SK-N-SH treated with all-trans-retinoic acid at 6 μM for 48 hours (cell line): Measurements from ENCODE around the gene HDDC3.

ENCODE experiments used
- TCF4 ChIP-seq: fragments of 250-450 bp; sonication (Bioruptor Pico); IDR thresholded peaks from 2 replicates; pipeline ENCODE4 v1.8.0; 2021; ENCODE audit warnings: mild to moderate bottlenecking, moderate library complexity, borderline replicate concordance
- ZFP30 ChIP-seq: fragments of 450-650 bp; formaldehyde crosslinking; IDR thresholded peaks from 2 replicates; pipeline ENCODE4 v1.5.0; 2022; ENCODE audit warnings: mild to moderate bottlenecking, moderate library complexity
- TF ChIP-seq, protein P1 (sequence below): fragments of 250-450 bp; sonication (Bioruptor Pico); IDR thresholded peaks from 2 replicates; pipeline ENCODE4 v1.8.0; 2021; ENCODE audit warnings: low read depth, mild to moderate bottlenecking, moderate library complexity, borderline replicate concordance

DNA sequence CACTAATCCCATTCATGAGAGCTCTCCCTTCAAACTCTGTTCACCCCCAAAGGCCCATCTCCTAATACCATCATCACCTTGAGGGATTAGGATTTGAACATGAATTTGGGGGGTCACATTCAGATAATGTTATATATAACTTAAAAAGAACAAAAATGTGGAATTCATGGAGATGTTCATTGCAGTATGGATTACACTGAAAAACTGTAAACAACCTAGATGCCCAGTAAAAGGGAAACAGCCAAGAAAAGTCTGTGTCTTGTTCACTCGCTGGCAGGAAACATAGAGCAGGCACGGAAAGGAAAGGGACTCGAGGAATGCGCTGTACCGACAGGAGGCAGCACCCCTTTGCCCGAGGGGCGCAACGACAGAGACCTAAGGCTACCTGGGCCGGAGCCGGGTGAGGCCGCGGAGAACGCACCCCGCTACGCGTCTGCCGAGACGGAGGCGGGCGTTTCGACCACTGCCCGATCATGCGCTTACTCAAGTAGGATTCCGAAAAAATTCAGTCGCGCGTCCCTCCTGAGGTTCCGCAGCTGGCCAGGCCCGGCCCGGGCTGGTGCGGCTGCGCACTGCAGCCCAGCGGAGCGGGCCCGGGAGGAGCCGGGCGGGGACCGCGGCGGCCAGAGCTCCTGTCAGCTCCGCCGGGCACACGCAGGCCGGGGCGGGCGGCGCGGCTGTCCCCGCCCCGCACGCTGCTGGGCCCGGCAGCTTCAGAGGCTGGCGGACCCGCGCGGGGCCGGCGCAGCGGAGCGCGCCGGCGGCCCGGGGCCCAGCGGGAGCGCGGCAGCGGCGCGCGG lies 30.1 kb downstream of the HDDC3 start:
- no peak for TF ChIP-seq ZFP30 (CRISPR knock-in tag)
- TF ChIP-seq, protein P1, sequence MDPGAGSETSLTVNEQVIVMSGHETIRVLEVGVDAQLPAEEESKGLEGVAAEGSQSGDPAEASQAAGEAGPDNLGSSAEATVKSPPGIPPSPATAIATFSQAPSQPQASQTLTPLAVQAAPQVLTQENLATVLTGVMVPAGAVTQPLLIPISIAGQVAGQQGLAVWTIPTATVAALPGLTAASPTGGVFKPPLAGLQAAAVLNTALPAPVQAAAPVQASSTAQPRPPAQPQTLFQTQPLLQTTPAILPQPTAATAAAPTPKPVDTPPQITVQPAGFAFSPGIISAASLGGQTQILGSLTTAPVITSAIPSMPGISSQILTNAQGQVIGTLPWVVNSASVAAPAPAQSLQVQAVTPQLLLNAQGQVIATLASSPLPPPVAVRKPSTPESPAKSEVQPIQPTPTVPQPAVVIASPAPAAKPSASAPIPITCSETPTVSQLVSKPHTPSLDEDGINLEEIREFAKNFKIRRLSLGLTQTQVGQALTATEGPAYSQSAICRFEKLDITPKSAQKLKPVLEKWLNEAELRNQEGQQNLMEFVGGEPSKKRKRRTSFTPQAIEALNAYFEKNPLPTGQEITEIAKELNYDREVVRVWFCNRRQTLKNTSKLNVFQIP (CRISPR knock-in tag) = no peak
- TF ChIP-seq TCF4 (CRISPR knock-in tag) = no peak
